Prostate gland (tissue), 2 donors: Measurements from ENCODE around the gene STBD1. TPM values are rescaled to one million over a fixed set of nuclear protein-coding genes. Genes with fewer than 3 reads are reported as not detected.

Source experiments
- DNase-seq: peaks from one replicate; pipeline ENCODE4 v3.0.0-alpha.2; 2019; ENCODE audit warnings: low spot score
- H3K27ac ChIP-seq, 2 donors: fragments of 200-600 bp; sonication (generic); 2 replicates each; pipeline ENCODE4 v1.5.1; 2017 to 2019
- H3K27me3 ChIP-seq: fragments of 200-600 bp; sonication (generic); replicated peaks from 2 replicates; pipeline ENCODE4 v1.5.1; 2019; ENCODE audit not compliant: insufficient read depth
- H3K36me3 ChIP-seq, 2 donors: fragments of 200-600 bp; sonication (generic); 1 replicate in 1 of 2; 2 replicates in 1 of 2; pipeline versions ENCODE4 v1.5.1 to v1.8.1; 2017 to 2019
- H3K4me1 ChIP-seq: fragments of 200-600 bp; sonication (generic); replicated peaks from 2 replicates; pipeline ENCODE4 v1.5.1; 2019
- H3K4me3 ChIP-seq, 2 donors: fragments of 200-600 bp; sonication (generic); 2 replicates each; pipeline ENCODE4 v1.5.1; 2017 to 2019
- H3K9me3 ChIP-seq: fragments of 200-600 bp; sonication (generic); 2 replicates; pipeline ENCODE4 v1.5.1; 2017
- CTCF ChIP-seq, 4 experiments: fragments of 200-600 bp in 2 of 4; fragments of 450-650 bp in 2 of 4; sonication (generic) in 2 of 4; IDR thresholded peaks; 1 replicate in 3 of 4; 2 replicates in 1 of 4; pipeline ENCODE4 v1.5.1; 2016 to 2019; ENCODE audit warnings: antibody characterized with exemption in 4 of 4, mild to moderate bottlenecking in 2 of 4, moderate library complexity in 2 of 4
- POLR2A ChIP-seq: fragments of 450-650 bp; IDR thresholded peaks from one replicate; pipeline ENCODE4 v1.6.1; 2016; ENCODE audit warnings: antibody characterized with exemption, mild to moderate bottlenecking
- POLR2AphosphoS5 ChIP-seq: sonication (generic); formaldehyde crosslinking; IDR thresholded peaks from one replicate; pipeline ENCODE4 v1.6.1; 2017; ENCODE audit warnings: antibody characterized with exemption
- WGBS: methylation state at CpG from one replicate; pipeline ENCODE4 v1.1.5; 2018; 5-methylcytosine and 5-hydroxymethylcytosine counted together
- intact Hi-C: fragments of 100-400 bp; cut with DNase I; formaldehyde crosslinking; loops from one replicate; pipeline ENCODE4 v1.14.2; 2022
- total RNA-seq, 2 donors: library from RNA; depleted of rRNA; stranded (reverse); fragments of >200 nt; gene quantifications; one replicate each; pipeline ENCODE4 v1.1.0, GENCODE V29; 2016

STBD1 gene
- total RNA-seq, 2 donors from 2014 or later, result 2.4 to 7.1 TPM

GRCh38 chr4:76308548-76308947 lies 2.0 kb downstream of the STBD1 start:
- DNase-seq, result no peak
- no peak overlapping the region for H3K4me3 ChIP-seq
- intact Hi-C loops, result loop anchor here (5.0 kb wide), 2 partner anchors 111 to 184 kb away; no protein-coding TSS in a partner anchor
- H3K4me1 ChIP-seq, result peaks cover 5% of the 10 kb centered on the region
- no peak overlapping the region for H3K27ac ChIP-seq
- WGBS, result 78% methylated on average over 6 of the region's 6 CpGs
- no peak for TF ChIP-seq CTCF (IDR thresholded peaks at IDR 0.05)
- no peak for TF ChIP-seq POLR2AphosphoS5
- TF ChIP-seq POLR2A, result no peak
- no peaks in the 10 kb centered on the region for H3K27me3 ChIP-seq
- no peaks in the 10 kb centered on the region for H3K36me3 ChIP-seq
- H3K9me3 ChIP-seq, result no peaks in the 10 kb centered on the region

GRCh38 chr4:76309939-76310550 lies 3.5 kb downstream of the STBD1 start:
- DNase-seq, result no peak
- no peak overlapping the region for H3K27ac ChIP-seq
- no peaks in the 10 kb centered on the region for H3K9me3 ChIP-seq
- no peaks in the 10 kb centered on the region for H3K27me3 ChIP-seq
- H3K36me3 ChIP-seq, result no peaks in the 10 kb centered on the region
- peaks cover 5% of the 10 kb centered on the region for H3K4me1 ChIP-seq
- TF ChIP-seq POLR2A (no peak), CTCF (IDR thresholded peaks at IDR 0.05) (no peak), POLR2AphosphoS5 (no peak)
- 90% methylated on average over 3 of the region's 3 CpGs for WGBS
- no peak overlapping the region for H3K4me3 ChIP-seq
- intact Hi-C loops, result loop anchor here (5.0 kb wide), 2 partner anchors 113 to 182 kb away; no protein-coding TSS in a partner anchor

GRCh38 chr4:76310683-76311082 lies 4.2 kb downstream of the STBD1 start:
- 79% methylated on average over 4 of the region's 4 CpGs for WGBS
- Histone ChIP-seq H3K4me3 (no peak overlapping the region), H3K27me3 (no peaks in the 10 kb centered on the region), H3K9me3 (no peaks in the 10 kb centered on the region), H3K36me3 (no peaks in the 10 kb centered on the region), H3K4me1 (peaks cover 7% of the 10 kb centered on the region), H3K27ac (no peak overlapping the region)
- TF ChIP-seq CTCF (IDR thresholded peaks at IDR 0.05), result no peak
- no peak for TF ChIP-seq POLR2A
- TF ChIP-seq POLR2AphosphoS5, result no peak
- no peak for DNase-seq
- intact Hi-C loops, result no loop called here

- WGBS, result 39% methylated on average over 1 of the region's 1 CpG
- Histone ChIP-seq H3K4me3 (no peak overlapping the region), H3K27me3 (no peaks in the 10 kb centered on the region), H3K36me3 (no peaks in the 10 kb centered on the region), H3K4me1 (peaks cover 7% of the 10 kb centered on the region), H3K27ac (no peak overlapping the region), H3K9me3 (no peaks in the 10 kb centered on the region)
- DNase-seq, result no peak
- intact Hi-C loops, result no loop called here
- no peak for TF ChIP-seq POLR2AphosphoS5
- TF ChIP-seq CTCF (IDR thresholded peaks at IDR 0.05), result no peak
- no peak for TF ChIP-seq POLR2A
Measured at GRCh38 chr4:76311896-76312331, 5.4 kb downstream of the STBD1 start.

- H3K9me3 ChIP-seq, result no peaks in the 10 kb centered on the region
- WGBS, result 78% methylated on average over 1 of the region's 1 CpG
- intact Hi-C loops, result no loop called here
- no peak overlapping the region for H3K4me3 ChIP-seq
- H3K27ac ChIP-seq, result no peak overlapping the region
- H3K4me1 ChIP-seq, result peaks cover 5% of the 10 kb centered on the region
- no peaks in the 10 kb centered on the region for H3K36me3 ChIP-seq
- no peak for TF ChIP-seq POLR2AphosphoS5
- TF ChIP-seq POLR2A, result no peak
- no peak for TF ChIP-seq CTCF (IDR thresholded peaks at IDR 0.05)
- DNase-seq, result no peak
- H3K27me3 ChIP-seq, result no peaks in the 10 kb centered on the region
Measured at GRCh38 chr4:76312457-76312856, 5.9 kb downstream of the STBD1 start.
